ENCODE results near the gene TMEM187. TPM values are rescaled to one million over a fixed set of nuclear protein-coding genes. Genes with fewer than 3 reads are reported as not detected.

Gene TMEM187
- total RNA-seq, 2 experiments from 2014 or later: 1.4 to 4.5 TPM

- POLR2A ChIA-PET: no interaction called here
- intact Hi-C loops (cut with micrococcal nuclease; ENCODE audit: unreplicated experiment): no loop called here
- Histone ChIP-seq H3K4me2 (ENCODE audit: low read length) (no peak overlapping the region), H3K4me3 (ENCODE audit: low read depth, low read length, poor library complexity, severe bottlenecking) (no peak overlapping the region), H3K27ac (ENCODE audit: low read depth, low read length, poor library complexity, severe bottlenecking) (no peak overlapping the region), H3K9me2 (ENCODE audit: insufficient read depth, low read length) (no peaks in the 10 kb centered on the region; the same call in 1 of the 2 replicates), H2AFZ (ENCODE audit: low read length) (no peak overlapping the region), H3K36me3 (ENCODE audit: insufficient read depth, low read length) (no peaks in the 10 kb centered on the region), H3K79me2 (ENCODE audit: insufficient read depth, low read depth, low read length) (peaks cover 6% of the 10 kb centered on the region; the same call in 1 of the 2 replicates), H4K20me1 (ENCODE audit: insufficient read depth, low read length) (no peaks in the 10 kb centered on the region), H3K4me1 (ENCODE audit: insufficient read depth, low read length, poor library complexity, severe bottlenecking) (peaks cover 22% of the 10 kb centered on the region), H3K9me3 (ENCODE audit: low read length) (no peaks in the 10 kb centered on the region)
- no TSS peak for BruUV-seq (replicated peaks)
- TF ChIP-seq EZH2phosphoT487 (IDR thresholded peaks at IDR 0.05; ENCODE audit: borderline replicate concordance, low read depth, low read length): no peak
- no peak for TF ChIP-seq CTCF (conservative IDR thresholded peaks at IDR 0.05; ENCODE audit: low read length)
- DNase-seq (ENCODE audit: low spot score): no peak
- CTCF ChIA-PET (ENCODE audit: unreplicated experiment): no interaction called here
These were observed 51.7 kb downstream of the TMEM187 start for GRCh38 chrX:154024271-154024670.

GRCh38 chrX:154025230-154025629, 52.7 kb downstream of the TMEM187 start:
- no peak for DNase-seq (ENCODE audit: low spot score)
- peaks cover 22% of the 10 kb centered on the region for H3K4me1 ChIP-seq (ENCODE audit: insufficient read depth, low read length, poor library complexity, severe bottlenecking)
- H3K4me3 ChIP-seq (ENCODE audit: low read depth, low read length, poor library complexity, severe bottlenecking): no peak overlapping the region
- H3K79me2 ChIP-seq (ENCODE audit: insufficient read depth, low read depth, low read length): peaks cover 6% of the 10 kb centered on the region; the same call in 1 of the 2 replicates
- BruUV-seq (replicated peaks): no TSS peak
- ChIA-PET POLR2A (no interaction called here), CTCF (ENCODE audit: unreplicated experiment) (no interaction called here)
- peaks cover 7% of the 10 kb centered on the region; the same call in 1 of the 2 replicates for H3K36me3 ChIP-seq (ENCODE audit: insufficient read depth, low read length)
- no peaks in the 10 kb centered on the region for H3K9me3 ChIP-seq (ENCODE audit: low read length)
- TF ChIP-seq EZH2phosphoT487 (IDR thresholded peaks at IDR 0.05; ENCODE audit: borderline replicate concordance, low read depth, low read length): no peak
- no peak for TF ChIP-seq CTCF (conservative IDR thresholded peaks at IDR 0.05; ENCODE audit: low read length)
- H2AFZ ChIP-seq (ENCODE audit: low read length): no peak overlapping the region
- intact Hi-C loops (cut with micrococcal nuclease; ENCODE audit: unreplicated experiment): no loop called here
- no peak overlapping the region for H3K4me2 ChIP-seq (ENCODE audit: low read length)
- H4K20me1 ChIP-seq (ENCODE audit: insufficient read depth, low read length): no peaks in the 10 kb centered on the region
- no peak overlapping the region for H3K27ac ChIP-seq (ENCODE audit: low read depth, low read length, poor library complexity, severe bottlenecking)
- H3K9me2 ChIP-seq (ENCODE audit: insufficient read depth, low read length): no peaks in the 10 kb centered on the region; the same call in 1 of the 2 replicates

GRCh38 chrX:154026136-154027021, 53.8 kb downstream of the TMEM187 start:
- Histone ChIP-seq H3K4me3 (ENCODE audit: low read depth, low read length, poor library complexity, severe bottlenecking) (no peak overlapping the region), H3K4me2 (ENCODE audit: low read length) (no peak overlapping the region), H3K9me2 (ENCODE audit: insufficient read depth, low read length) (no peaks in the 10 kb centered on the region), H3K79me2 (ENCODE audit: insufficient read depth, low read depth, low read length) (no peaks in the 10 kb centered on the region), H3K4me1 (ENCODE audit: insufficient read depth, low read length, poor library complexity, severe bottlenecking) (peaks cover 12% of the 10 kb centered on the region), H3K27ac (ENCODE audit: low read depth, low read length, poor library complexity, severe bottlenecking) (no peak overlapping the region), H2AFZ (ENCODE audit: low read length) (no peak overlapping the region), H3K36me3 (ENCODE audit: insufficient read depth, low read length) (peaks cover 14% of the 10 kb centered on the region), H4K20me1 (ENCODE audit: insufficient read depth, low read length) (no peaks in the 10 kb centered on the region), H3K9me3 (ENCODE audit: low read length) (no peaks in the 10 kb centered on the region)
- intact Hi-C loops (cut with micrococcal nuclease; ENCODE audit: unreplicated experiment): no loop called here
- ChIA-PET POLR2A (interaction anchor here (0.5 to 0.6 kb wide), 2 partner anchors 456 to 470 kb away, joined by 3 to 7 read pairs; no protein-coding TSS in a partner anchor), CTCF (ENCODE audit: unreplicated experiment) (no interaction called here)
- DNase-seq (ENCODE audit: low spot score): no peak
- BruUV-seq (replicated peaks): no TSS peak
- TF ChIP-seq CTCF (conservative IDR thresholded peaks at IDR 0.05; ENCODE audit: low read length) (no peak), EZH2phosphoT487 (IDR thresholded peaks at IDR 0.05; ENCODE audit: borderline replicate concordance, low read depth, low read length) (no peak)
